ENCODE results near the gene TICAM2. TPM values are rescaled to one million over a fixed set of nuclear protein-coding genes. Genes with fewer than 3 reads are reported as not detected.
"Not testable (repeated sequence)": the region's sequence is repeated elsewhere in the genome, so short reads cannot be mapped to it uniquely, and the experiment has no call there.

TICAM2 gene
- total RNA-seq = 1 to 10 TPM in 1 of 2 donors, under 1 TPM in 1; 0.67 to 1.1 TPM

GRCh38 chr5:115601701-115602590 lies at the start of gene TICAM2:
Gene TICAM2 (minus strand): TSS chr5:115602479. CDS start chr5:115581256, 21,223 bp downstream.
- no peaks in the 10 kb centered on the region for H3K36me3 ChIP-seq
- TF ChIP-seq CTCF (IDR thresholded peaks at IDR 0.05) = peak; percentile 35 to 71
- H3K27me3 ChIP-seq = no peaks in the 10 kb centered on the region
- no peaks in the 10 kb centered on the region for H3K9me3 ChIP-seq
- peak within 1 kb of the TSS; percentile 94 to 96 for H3K27ac ChIP-seq
- peak within 1 kb of the TSS; percentile 81 to 95 for H3K4me3 ChIP-seq
- peaks cover 0 to 36% of the 10 kb centered on the region in 2 donors for H3K4me1 ChIP-seq
- DNase-seq (ENCODE audit: low spot score) = peak; percentile 79

- H3K36me3 ChIP-seq = no peaks in the 10 kb centered on the region
- no peak overlapping the region for H3K4me3 ChIP-seq
- no peak for TF ChIP-seq CTCF (IDR thresholded peaks at IDR 0.05)
- no peaks in the 10 kb centered on the region for H3K9me3 ChIP-seq
- DNase-seq (ENCODE audit: low spot score) = no peak
- no peaks in the 10 kb centered on the region for H3K4me1 ChIP-seq
- no peaks in the 10 kb centered on the region for H3K27me3 ChIP-seq
- H3K27ac ChIP-seq = no peak overlapping the region
Observed at GRCh38 chr5:115649541-115649940, 47.3 kb upstream of the TICAM2 start.

- Histone ChIP-seq H3K27me3 (no peaks in the 10 kb centered on the region), H3K4me1 (no peaks in the 10 kb centered on the region), H3K36me3 (no peaks in the 10 kb centered on the region), H3K4me3 (no peak overlapping the region), H3K9me3 (no peaks in the 10 kb centered on the region), H3K27ac (no peak overlapping the region)
- no peak for TF ChIP-seq CTCF (IDR thresholded peaks at IDR 0.05)
- no peak for DNase-seq (ENCODE audit: low spot score)
Observed at GRCh38 chr5:115648056-115648455, 45.8 kb upstream of the TICAM2 start.

- DNase-seq (ENCODE audit: low spot score); H3K27ac ChIP-seq; H3K9me3 ChIP-seq; H3K4me3 ChIP-seq; H3K36me3 ChIP-seq; H3K27me3 ChIP-seq; H3K4me1 ChIP-seq: not testable (repeated sequence)
Observed at GRCh38 chr5:115645386-115645785, 43.1 kb upstream of the TICAM2 start.

- no peak overlapping the region for H3K4me3 ChIP-seq
- no peak for TF ChIP-seq CTCF (IDR thresholded peaks at IDR 0.05)
- H3K9me3 ChIP-seq = no peaks in the 10 kb centered on the region
- DNase-seq (ENCODE audit: low spot score) = no peak
- H3K36me3 ChIP-seq = no peaks in the 10 kb centered on the region
- H3K27me3 ChIP-seq = no peaks in the 10 kb centered on the region
- no peak overlapping the region for H3K27ac ChIP-seq
- no peaks in the 10 kb centered on the region for H3K4me1 ChIP-seq
Observed at GRCh38 chr5:115644046-115644445, 41.8 kb upstream of the TICAM2 start.

- no peak for DNase-seq (ENCODE audit: low spot score)
- no peaks in the 10 kb centered on the region for H3K4me1 ChIP-seq
- no peak overlapping the region for H3K4me3 ChIP-seq
- no peak for TF ChIP-seq CTCF (IDR thresholded peaks at IDR 0.05)
- no peaks in the 10 kb centered on the region for H3K36me3 ChIP-seq
- no peak overlapping the region for H3K27ac ChIP-seq
- no peaks in the 10 kb centered on the region for H3K27me3 ChIP-seq
- H3K9me3 ChIP-seq = no peaks in the 10 kb centered on the region
Observed at GRCh38 chr5:115641948-115642347, 39.7 kb upstream of the TICAM2 start.

Measured in right atrium auricular region (tissue), 2 donors.